NOMO-1 treated with DMSO at 0.1 percent for 48 hours (cell line): ENCODE data around the gene TPRG1L.

Experiments
- DNase-seq: peaks from one replicate; lab custom pipeline; 2025; ENCODE audit not compliant: unreplicated experiment; lab: John Stamatoyannopoulos, UW

TPRG1L gene

GRCh38 chr1:3677484-3677883, 52.7 kb downstream of the TPRG1L start:
- DNase-seq = peak; percentile 68

GRCh38 chr1:3678361-3679097, 53.7 kb downstream of the TPRG1L start:
- DNase-seq = peak; percentile 24

GRCh38 chr1:3679098-3679555, 54.3 kb downstream of the TPRG1L start:
- peak; percentile 71 for DNase-seq
